Keratinocyte (primary cell): ENCODE data around the gene KEL. TPM values are rescaled to one million over a fixed set of nuclear protein-coding genes. Genes with fewer than 3 reads are reported as not detected.

Experiments used
- DNase-seq: peaks from one replicate; pipeline ENCODE4 v3.0.0-alpha.2; 2011; ENCODE audit warnings: low read depth, missing footprints, low spot score
- FAIRE-seq: peaks from 2 replicates; lab custom pipeline; 2011; peaks lifted over from hg19 to GRCh38; lab: Jason Lieb, UNC
- H2AFZ ChIP-seq: 2 replicates; pipeline ENCODE4 v1.6.0; 2012; ENCODE audit warnings: low read length, control low read depth, inconsistent platforms; ENCODE audit not compliant: control insufficient read depth
- H3K27ac ChIP-seq: 2 replicates; pipeline ENCODE4 v1.5.1; 2011; ENCODE audit warnings: low read length; ENCODE audit not compliant: control insufficient read depth, insufficient read depth
- H3K27me3 ChIP-seq: 3 replicates; pipeline ENCODE4 v1.6.0; 2011; ENCODE audit warnings: low read length; ENCODE audit not compliant: control insufficient read depth, insufficient read depth; ENCODE audit errors: extremely low read depth
- H3K36me3 ChIP-seq, 2 experiments: 2 replicates in 1 of 2; 3 replicates in 1 of 2; pipeline ENCODE4 v1.5.1; 2011; ENCODE audit warnings: low read length in 2 of 2, mild to moderate bottlenecking in 1 of 2; ENCODE audit not compliant: control insufficient read depth in 2 of 2, insufficient read depth in 2 of 2; ENCODE audit errors: extremely low read depth in 1 of 2
- H3K4me1 ChIP-seq: 3 replicates; pipeline ENCODE4 v1.5.1; 2011; ENCODE audit warnings: low read length; ENCODE audit not compliant: control insufficient read depth, insufficient read depth; ENCODE audit errors: extremely low read depth
- H3K4me2 ChIP-seq: 3 replicates; pipeline ENCODE4 v1.6.0; 2011; ENCODE audit warnings: low read depth, low read length; ENCODE audit not compliant: control insufficient read depth, insufficient read depth; ENCODE audit errors: extremely low read depth
- H3K4me3 ChIP-seq, 3 experiments: fragments of 200-600 bp in 1 of 3; sonication (generic) in 1 of 3; 2 replicates in 2 of 3; 3 replicates in 1 of 3; pipeline ENCODE4 v1.5.1; 2011 to 2016; ENCODE audit warnings: low read length in 3 of 3, mild to moderate bottlenecking in 3 of 3, control low read depth in 2 of 3, inconsistent platforms in 1 of 3, low read depth in 1 of 3, mixed read lengths in 1 of 3, mixed run types in 1 of 3, moderate library complexity in 1 of 3; ENCODE audit not compliant: control insufficient read depth in 2 of 3, insufficient read depth in 2 of 3; ENCODE audit errors: extremely low read depth in 1 of 3
- H3K79me2 ChIP-seq: 2 replicates; pipeline ENCODE4 v1.6.0; 2012; ENCODE audit warnings: low read length; ENCODE audit not compliant: control insufficient read depth, insufficient read depth
- H3K9ac ChIP-seq: 3 replicates; pipeline ENCODE4 v1.6.0; 2011; ENCODE audit warnings: low read length; ENCODE audit not compliant: control insufficient read depth, insufficient read depth; ENCODE audit errors: extremely low read depth
- H3K9me1 ChIP-seq: 3 replicates; pipeline ENCODE4 v1.6.0; 2011; ENCODE audit warnings: low read length; ENCODE audit not compliant: control insufficient read depth, insufficient read depth; ENCODE audit errors: extremely low read depth
- H3K9me3 ChIP-seq: 2 replicates; pipeline ENCODE4 v1.5.1; 2012; ENCODE audit warnings: low read depth, low read length; ENCODE audit not compliant: control insufficient read depth
- H4K20me1 ChIP-seq: 3 replicates; pipeline ENCODE4 v1.6.0; 2011; ENCODE audit warnings: low read length; ENCODE audit not compliant: control insufficient read depth, insufficient read depth; ENCODE audit errors: extremely low read depth
- EZH2 ChIP-seq: IDR thresholded peaks from one replicate; pipeline ENCODE4 v1.6.1; 2012; ENCODE audit warnings: inconsistent platforms, mild to moderate bottlenecking, low read length, moderate library complexity
- dilution Hi-C: fragments of 300-500 bp; cut with MboI; formaldehyde crosslinking; loops from one replicate; pipeline ENCODE4 v1.7.0; 2020; ENCODE audit warnings: low sequenced_read_pairs; ENCODE audit not compliant: extremely low pct_ligation_motif_present
- polyA plus RNA-seq, 5 experiments: library from polyadenylated mRNA; depleted of rRNA in 3 of 5; stranded (reverse) in 3 of 5; stranded (forward) in 1 of 5; unstranded in 1 of 5; fragments of >200 nt; gene quantifications; 1 replicate in 1 of 5; 2 replicates in 3 of 5; 3 replicates in 1 of 5; pipeline versions ENCODE4 v1.2.1 to v1.2.3, GENCODE V29; 2011 to 2012; ENCODE audit warnings: missing spikeins in 2 of 5, low read depth in 1 of 5, low replicate concordance in 1 of 5
- TF ChIP-seq, protein P1 (sequence below), 3 experiments: IDR thresholded peaks in 1 of 3; conservative IDR thresholded peaks in 1 of 3; optimal IDR thresholded peaks in 1 of 3; 2 replicates in 2 of 3; 3 replicates in 1 of 3; pipeline versions ENCODE3 to v1.5.1; 2011; ENCODE audit warnings: low read length in 3 of 3, mild to moderate bottlenecking in 3 of 3, moderate library complexity in 2 of 3, control low read depth in 1 of 3, inconsistent platforms in 1 of 3; ENCODE audit not compliant: insufficient read depth in 2 of 3; ENCODE audit errors: extremely low read depth in 1 of 3

KEL gene
- polyA plus RNA-seq, 1 donor (not counting 4 experiments of a cell fraction or from before 2014, with no cell fraction given): 0.09 TPM

DNA sequence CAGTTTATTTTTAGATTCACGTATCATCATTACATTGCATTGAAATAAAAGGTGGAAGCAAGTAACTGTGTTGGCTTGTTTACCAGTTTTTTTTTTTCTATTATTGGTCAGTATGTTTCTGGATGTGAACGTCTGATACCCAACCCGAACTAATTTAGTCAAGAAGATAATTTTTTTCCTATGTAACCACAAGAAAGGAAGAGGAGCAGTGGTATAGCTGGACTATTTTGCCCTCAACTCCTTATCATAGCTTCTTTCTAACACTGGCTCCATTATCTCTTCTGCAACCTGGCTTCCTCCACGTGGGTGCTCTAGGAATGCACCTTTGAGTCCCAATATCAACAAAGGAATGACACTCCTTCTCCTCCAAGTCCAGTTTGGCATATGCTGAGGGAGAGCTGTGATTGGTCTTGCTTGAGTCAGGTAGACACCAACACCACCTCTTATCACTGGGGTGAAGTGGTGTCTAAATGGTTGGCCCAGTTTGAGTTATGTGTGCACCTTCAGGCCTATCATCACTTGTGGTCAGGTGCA lies 35.4 kb upstream of the KEL start:
- no peaks in the 10 kb centered on the region for H3K9me1 ChIP-seq
- H3K4me2 ChIP-seq: no peak overlapping the region
- H3K36me3 ChIP-seq: no peaks in the 10 kb centered on the region
- H3K79me2 ChIP-seq: no peaks in the 10 kb centered on the region
- no peaks in the 10 kb centered on the region for H3K9me3 ChIP-seq
- FAIRE-seq (no peak), DNase-seq (no peak)
- no peaks in the 10 kb centered on the region for H3K27me3 ChIP-seq
- H3K4me3 ChIP-seq: no peak overlapping the region
- H2AFZ ChIP-seq: no peak overlapping the region
- H4K20me1 ChIP-seq: no peaks in the 10 kb centered on the region
- dilution Hi-C loops: no loop called here
- H3K4me1 ChIP-seq: no peaks in the 10 kb centered on the region
- no peak overlapping the region for H3K9ac ChIP-seq
- TF ChIP-seq, protein P1, sequence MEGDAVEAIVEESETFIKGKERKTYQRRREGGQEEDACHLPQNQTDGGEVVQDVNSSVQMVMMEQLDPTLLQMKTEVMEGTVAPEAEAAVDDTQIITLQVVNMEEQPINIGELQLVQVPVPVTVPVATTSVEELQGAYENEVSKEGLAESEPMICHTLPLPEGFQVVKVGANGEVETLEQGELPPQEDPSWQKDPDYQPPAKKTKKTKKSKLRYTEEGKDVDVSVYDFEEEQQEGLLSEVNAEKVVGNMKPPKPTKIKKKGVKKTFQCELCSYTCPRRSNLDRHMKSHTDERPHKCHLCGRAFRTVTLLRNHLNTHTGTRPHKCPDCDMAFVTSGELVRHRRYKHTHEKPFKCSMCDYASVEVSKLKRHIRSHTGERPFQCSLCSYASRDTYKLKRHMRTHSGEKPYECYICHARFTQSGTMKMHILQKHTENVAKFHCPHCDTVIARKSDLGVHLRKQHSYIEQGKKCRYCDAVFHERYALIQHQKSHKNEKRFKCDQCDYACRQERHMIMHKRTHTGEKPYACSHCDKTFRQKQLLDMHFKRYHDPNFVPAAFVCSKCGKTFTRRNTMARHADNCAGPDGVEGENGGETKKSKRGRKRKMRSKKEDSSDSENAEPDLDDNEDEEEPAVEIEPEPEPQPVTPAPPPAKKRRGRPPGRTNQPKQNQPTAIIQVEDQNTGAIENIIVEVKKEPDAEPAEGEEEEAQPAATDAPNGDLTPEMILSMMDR (optimal IDR thresholded peaks at IDR 0.05 in 1 of 3, IDR thresholded peaks at IDR 0.05 in 1 of 3, conservative IDR thresholded peaks at IDR 0.05 in 1 of 3; ENCODE audit: extremely low read depth in 1 of 3, insufficient read depth in 2 of 3, low read length in 3 of 3): no peak
- no peak for TF ChIP-seq EZH2
- H3K27ac ChIP-seq: no peak overlapping the region

DNA sequence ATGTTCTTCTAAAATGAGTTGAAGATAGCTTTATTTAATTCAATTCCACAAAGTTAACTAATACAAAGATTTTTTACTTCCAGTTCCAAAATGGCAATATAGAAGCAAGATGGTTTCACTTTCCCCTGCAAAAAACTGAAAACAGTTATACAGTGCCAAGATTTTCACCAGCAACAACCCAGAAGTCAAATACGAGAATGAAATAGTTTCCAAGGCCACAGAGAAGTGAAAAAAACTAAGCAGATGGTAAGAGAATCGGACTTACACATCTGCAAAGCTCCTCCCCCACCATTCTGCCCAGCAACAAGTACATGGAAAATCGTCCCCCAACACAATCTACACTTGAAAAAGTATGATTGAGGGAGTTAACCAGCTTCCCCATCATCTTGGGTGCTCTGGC lies 30.3 kb upstream of the KEL start:
- Histone ChIP-seq H3K4me3 (no peak overlapping the region), H3K4me1 (no peaks in the 10 kb centered on the region), H3K9me1 (no peaks in the 10 kb centered on the region), H3K79me2 (no peaks in the 10 kb centered on the region), H3K9ac (no peak overlapping the region), H4K20me1 (no peaks in the 10 kb centered on the region), H3K27me3 (no peaks in the 10 kb centered on the region), H3K36me3 (no peaks in the 10 kb centered on the region), H3K4me2 (no peak overlapping the region), H2AFZ (no peak overlapping the region), H3K9me3 (no peaks in the 10 kb centered on the region), H3K27ac (no peak overlapping the region)
- no peak for DNase-seq
- dilution Hi-C loops: no loop called here
- no peak for FAIRE-seq
- TF ChIP-seq, protein P1 (optimal IDR thresholded peaks at IDR 0.05 in 1 of 3, IDR thresholded peaks at IDR 0.05 in 1 of 3, conservative IDR thresholded peaks at IDR 0.05 in 1 of 3; ENCODE audit: extremely low read depth in 1 of 3, insufficient read depth in 2 of 3, low read length in 3 of 3): no peak
- no peak for TF ChIP-seq EZH2
